HG03196 (cell line): ENCODE data around the gene ERMARD.
"Not testable (repeated sequence)": the region's sequence is repeated elsewhere in the genome, so short reads cannot be mapped to it uniquely, and the experiment has no call there.

Experiments used
- ATAC-seq: cut with Tn5 transposase; IDR thresholded peaks from one replicate; pipeline ENCODE4 v1.9.1; 2021; ENCODE audit not compliant: unreplicated experiment

Gene ERMARD

DNA sequence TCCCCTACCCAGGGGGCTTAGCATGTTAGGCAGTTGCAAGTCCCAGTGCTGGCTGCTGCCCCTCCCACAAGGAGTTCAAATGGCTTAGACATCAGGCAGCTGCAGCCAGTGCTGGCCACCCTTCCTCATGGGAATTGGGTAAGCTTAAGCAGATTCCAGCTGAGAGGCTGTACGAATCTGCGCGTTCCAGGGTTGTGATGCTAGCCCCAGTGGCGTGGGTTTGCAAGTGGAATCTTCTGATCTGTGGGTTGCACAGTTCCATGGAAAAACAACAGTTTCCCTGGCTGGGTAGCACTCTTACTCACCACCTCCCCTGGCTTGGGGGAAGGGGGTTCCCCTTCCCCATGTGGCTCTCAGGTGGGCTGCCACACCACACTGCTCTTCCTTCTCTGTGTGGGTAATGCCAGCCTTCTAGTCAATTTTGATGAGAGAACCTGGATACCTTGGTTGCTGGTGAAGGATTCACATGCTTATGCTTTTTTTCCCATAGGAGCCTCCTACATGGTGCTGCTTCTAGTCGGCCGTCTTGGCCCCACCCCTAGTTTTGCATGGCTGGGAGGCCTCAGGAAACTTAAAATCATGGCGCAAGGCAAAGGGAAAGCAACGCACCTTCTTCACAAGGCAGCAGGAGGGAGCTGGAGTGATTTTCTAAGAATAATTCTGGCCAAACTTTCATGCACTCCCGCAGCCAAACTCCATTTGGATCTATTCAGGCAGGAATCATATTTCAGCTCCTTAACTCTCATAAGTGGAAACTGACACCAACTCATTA is 13.0 kb upstream of the ERMARD start:
- no peak for ATAC-seq

DNA sequence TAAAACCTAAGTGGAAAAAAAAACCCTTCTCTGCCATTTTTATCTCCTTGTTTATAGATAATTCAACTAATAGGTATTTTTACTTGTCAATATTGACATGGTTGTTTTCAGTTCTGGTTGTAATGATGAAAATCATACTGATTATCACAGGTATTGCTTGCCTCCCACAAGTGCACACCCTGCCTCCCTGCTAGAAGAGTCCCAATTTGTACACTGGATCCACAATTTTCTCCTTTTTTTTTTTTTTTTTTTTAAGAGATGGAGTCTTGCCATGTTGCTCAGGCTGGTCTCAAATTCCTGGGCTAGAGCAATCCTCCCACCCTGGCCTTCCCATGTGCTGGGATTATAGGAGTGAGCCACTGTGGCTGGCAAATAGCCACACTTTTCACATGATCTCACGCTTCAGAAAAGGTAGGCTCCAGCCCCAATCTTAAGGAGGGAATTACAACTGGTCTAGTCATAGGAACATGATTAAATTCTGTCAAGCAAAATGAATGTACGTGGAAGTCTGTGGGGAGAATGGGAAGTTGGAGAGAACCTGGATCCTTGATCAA is 12.4 kb upstream of the ERMARD start:
- ATAC-seq, result no peak

DNA sequence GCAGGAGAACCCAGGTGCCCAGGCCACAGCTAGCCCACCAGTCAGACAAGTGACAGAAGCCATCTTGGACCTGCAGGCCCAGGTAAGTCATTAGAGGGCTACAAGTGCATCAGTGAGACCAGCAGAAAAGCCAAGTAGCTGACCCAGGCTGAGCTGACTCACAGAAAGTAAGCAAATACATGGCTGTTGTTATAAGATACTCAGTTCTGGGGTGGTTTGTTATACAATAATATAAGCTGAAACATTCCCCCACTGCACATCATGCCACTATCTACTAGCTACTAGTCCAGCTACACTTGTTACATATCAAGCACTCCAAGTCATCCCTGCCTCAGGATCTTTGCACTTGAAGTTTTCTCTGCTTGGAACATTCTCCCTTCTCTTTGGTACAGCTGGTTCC is 10.1 kb upstream of the ERMARD start:
- no peak for ATAC-seq

DNA sequence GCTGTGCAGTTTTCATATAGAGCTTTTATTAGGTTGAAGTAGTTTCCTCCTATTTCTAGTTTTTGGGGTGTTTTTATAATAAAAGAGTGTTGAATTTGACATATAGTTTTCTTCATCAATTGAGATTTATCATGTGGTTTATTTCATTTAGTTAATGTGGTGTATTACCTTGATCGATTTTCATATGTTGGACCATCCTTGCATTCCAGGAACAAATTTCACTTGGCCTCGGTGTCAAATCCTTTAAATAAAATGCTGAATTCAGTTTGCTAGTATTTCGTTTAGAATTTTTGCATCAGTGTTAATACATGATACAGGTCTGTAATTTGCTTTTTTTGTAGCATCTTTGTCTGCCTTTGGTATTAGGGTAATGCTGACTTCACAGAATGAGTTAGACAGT is 6.0 kb upstream of the ERMARD start:
- ATAC-seq, result no peak

DNA sequence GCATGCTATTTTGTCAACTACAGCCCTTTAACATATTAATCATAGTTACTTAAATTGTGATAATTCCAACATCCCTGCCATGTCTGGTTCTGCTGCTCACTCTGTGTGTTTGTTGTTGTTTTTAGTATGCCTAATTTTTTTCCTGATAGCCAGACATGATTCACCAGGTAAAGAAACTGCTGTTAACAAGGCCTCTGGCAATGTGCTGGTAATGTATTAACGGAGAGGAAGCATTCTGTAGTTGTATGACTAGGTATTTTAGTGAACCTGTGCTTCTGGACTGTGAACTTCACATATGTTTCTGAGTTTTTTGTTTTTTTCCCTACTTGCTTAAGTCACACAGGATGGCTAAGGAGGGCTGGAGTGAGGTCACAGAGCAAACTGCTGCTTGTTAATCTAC is 4.9 kb upstream of the ERMARD start:
- ATAC-seq, result no peak

DNA sequence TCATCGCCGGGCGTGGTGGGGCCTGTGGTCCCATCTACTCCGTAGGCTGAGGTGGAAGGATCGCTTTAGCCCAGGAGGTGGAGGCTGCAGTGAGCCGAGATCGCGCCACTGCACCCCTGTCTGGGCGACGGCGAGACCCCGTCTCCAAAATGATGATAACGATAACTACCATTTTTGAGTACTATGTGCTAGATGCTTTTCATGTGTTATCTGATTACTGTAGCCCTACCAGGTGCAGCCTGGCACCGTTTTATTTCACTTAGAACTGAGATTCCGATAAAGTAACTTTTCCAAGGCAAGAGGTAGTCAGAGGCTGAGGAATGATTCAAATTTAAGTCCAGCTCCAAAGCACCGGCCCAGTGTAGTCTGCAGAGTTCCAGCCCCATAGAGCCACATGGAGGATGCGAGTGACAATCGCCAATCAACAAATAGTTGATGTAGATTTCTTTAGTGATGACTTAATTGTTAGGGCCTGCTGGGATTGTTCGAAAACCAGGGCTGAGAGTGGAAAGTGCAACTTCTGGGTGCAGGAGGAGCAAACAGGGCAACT is 727 bp downstream of the ERMARD start:
- no peak for ATAC-seq

DNA sequence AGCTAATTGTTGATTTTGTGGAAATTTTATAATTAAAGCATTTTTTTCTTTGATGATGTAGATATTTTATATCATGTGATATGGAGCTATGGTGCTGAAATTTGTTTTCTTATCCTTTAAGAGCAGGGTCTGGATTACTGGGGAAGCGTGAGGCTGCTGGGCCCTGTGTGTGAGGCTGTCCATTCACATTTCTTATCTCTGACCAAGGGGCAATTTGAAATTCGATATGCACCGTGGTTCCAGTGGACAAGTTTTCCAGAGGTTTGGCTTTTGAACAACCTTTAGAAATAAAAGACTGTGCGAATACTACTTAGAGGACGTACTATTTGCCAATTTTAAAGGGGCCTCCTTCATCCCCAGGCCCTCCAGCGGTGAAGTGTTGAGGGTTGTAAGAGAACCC is 3.7 kb downstream of the ERMARD start:
- ATAC-seq, result no peak

DNA sequence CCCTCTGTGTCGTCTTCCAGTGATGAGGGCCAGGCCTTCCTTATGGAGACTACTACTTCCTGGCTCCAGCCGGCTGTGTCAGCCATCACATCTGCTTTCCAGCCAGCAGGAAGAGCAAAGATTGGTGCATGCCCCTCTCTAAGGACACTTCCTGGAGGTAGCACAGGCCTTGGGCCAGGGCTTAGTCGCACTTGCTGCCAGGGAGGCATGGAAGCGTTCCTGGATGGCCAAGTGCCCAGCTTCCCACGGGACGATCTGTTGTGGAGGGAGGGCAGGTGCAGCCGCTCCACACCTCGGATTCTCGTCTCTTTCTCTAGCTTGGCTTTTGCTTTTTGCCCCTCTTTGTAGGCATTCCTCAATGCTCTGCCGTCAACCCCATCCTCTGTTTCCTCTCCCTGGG is 11.9 kb downstream of the ERMARD start:
- no peak for ATAC-seq

DNA sequence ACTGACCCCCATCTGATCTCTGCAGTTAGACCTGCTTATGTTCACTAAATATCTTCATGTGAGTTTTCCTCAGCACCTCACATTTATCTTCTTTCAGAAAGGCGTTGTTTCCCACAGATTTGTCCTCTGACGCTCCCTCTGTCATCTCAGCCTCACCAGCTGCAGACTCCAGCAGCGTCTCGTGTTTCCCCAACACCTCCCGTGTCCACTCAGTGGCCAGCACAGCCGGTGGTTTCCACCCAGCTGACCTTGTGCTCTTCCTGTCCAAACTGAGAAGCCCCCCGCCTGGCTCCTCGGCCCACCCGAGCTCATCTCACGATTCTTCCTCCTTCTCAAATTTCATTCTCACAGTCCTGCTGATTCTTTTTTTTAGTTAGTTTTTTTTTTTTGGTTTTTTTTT is 12.5 kb downstream of the ERMARD start:
- no peak for ATAC-seq

DNA sequence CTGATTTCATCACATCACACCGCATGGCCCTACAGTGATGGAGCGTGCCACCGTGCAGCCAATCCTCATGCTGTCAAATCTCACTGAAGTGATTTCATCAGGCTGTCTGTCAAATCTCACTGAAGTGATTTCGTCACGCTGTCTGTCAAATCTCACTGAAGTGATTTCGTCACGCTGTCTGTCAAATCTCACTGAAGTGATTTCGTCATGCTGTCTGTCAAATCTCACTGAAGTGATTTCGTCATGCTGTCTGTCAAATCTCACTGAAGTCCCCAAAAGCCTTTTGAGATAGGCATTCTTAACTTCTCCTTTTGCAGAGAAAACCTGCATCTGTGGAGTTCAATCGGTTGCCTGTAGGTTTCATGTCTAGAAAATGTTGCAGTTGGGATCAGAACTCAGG is 14.4 kb downstream of the ERMARD start:
- not testable (repeated sequence) for ATAC-seq

DNA sequence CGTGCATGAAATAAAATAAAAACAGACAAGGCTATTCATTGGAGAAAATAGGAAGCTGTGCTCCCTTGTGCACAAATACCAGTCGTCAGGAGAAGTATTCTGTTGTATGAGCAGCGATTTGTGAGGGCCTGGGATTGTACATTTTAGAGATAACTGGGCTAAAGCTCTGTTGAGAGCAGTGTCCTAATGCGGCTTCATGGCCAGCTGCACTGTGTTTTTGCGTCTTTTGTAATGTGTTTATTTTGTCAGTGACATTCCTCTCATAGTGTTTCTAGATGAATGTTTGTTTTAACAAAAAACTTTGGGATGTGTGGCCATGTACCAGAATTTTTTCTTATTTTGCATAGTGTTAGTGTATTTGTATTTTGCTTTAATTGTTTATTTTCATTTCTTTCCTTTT is 14.8 kb downstream of the ERMARD start:
- ATAC-seq, result no peak

DNA sequence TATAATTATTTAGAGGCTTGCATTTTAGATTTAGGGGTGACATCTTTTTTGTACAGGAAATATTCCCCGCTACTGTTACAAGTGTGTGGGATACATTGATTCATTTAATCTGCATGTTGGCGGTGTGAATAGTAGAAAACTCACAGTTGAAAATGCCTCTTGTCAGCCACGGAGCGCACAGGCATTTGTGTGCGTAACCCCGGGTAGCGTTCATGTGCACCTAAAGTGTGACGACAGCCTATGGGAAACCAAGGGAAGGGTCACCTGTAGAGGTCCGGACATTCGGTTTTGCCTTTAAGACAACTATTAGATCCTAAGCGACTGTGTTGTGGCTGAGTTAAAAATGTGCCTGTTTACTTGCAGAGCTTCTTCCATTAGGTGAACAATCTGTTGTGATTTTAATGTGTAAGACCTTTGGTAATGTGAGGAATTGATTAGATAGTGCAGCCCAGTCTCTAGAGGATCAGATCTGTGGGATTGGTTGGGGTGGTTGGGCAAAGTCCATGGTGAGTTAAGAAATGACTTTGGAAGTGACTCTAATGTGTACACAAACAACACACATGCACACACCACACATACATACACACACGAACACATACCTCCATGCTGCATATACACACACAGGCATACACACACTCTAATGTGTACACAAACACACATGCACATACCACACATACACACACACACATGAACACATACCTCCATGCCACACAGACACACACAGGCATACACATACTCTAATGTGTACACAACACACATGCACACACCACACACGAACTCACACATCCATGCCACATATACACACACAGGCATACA is 15.7 kb downstream of the ERMARD start:
- ATAC-seq, result no peak

DNA sequence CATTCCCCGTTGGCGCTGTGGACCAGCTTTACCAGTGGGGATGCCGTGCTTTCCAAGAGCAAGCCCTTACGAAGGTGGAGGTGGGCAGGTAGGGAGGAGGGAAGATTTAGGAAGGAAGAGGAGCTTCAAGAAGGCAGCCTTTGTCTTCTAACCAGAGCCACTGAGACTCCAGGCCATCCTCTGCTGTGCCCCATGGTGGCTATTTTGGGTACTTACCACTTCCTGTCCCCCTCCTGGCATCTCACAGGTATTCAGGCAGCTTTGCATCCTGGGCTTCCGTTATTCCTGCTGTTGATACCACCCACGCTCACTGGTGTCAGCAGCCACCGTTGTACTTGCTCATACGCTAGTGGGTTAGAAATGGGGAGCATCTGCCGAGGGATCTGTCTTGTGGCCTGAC is 22.9 kb downstream of the ERMARD start:
- ATAC-seq, result no peak

DNA sequence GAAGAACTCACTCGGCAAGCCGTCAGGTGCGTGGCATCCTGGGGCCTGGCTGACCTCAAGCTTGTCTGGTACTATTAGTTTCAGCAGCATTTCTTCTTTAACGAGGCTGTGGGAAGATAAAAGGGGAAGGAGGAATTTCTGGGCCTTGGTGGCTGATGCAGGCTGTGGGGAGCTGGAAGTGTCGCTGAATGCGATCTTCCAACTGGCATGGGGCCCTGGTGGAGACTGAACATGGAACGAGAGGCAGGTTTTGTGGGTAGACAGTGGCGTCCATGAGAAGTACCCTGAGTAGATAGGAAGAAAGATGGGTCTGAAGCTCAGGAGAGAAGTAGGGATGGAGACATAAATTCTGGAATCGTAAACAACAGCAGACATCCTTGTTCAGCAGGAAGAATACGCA is 23.9 kb downstream of the ERMARD start:
- no peak for ATAC-seq

DNA sequence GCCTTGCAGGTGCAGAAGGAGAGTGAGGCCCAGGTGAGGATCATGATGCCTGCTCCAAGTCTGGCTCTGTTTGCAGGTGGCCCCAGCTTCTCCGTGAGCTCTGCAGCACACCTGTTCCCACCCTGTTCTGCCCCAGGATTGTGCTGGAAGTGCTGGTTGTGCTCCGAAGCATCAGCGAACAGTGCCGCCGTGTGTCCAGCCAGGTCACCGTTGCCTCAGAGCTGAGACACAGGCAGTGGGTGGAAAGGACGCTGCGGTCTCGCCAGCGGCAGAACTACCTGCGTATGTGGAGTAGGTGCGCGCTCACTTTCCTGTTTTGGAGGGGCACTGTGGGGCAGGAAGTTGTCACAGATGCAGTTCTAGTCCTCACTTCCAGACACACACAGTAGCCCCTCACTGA is 25.0 kb downstream of the ERMARD start:
- ATAC-seq, result no peak

DNA sequence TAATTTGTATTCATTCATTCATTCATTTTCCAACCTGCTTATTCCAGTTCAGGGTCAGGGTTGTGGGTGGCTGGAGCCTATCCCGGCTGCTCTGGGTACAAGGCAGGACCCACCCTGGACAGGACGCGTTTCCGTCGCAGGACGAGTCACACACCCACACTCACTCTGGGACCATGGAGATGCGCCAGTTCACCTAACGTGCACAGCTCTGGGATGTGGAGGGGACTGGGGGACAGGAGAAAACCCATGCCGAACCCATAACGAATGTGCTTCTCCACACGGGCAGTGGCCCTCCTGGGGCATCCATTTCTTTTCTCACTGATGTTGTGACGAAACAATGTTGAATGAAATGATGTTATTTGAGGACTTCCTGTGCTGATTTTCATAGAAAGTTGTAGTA is 26.5 kb downstream of the ERMARD start:
- ATAC-seq, result no peak

DNA sequence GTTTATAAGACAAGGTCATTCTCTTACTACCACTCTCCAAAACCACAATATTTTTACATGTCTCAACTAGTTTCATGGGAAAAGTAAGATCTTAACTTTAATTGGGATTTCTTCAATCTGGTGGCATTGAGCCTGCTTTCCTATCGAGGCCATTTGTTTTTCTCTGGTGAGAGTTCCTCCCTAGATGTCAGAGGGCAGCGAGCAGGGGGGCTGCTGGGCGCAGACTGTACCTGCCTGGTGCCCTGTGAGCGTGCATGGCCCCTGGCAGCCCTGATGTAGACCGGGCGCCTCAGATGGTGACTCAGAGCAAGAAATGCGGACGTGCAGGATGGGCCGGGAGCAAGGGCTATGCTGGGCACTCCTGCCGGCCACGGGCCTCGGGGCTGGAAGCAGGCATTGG is 27.2 kb downstream of the ERMARD start:
- ATAC-seq, result no peak

DNA sequence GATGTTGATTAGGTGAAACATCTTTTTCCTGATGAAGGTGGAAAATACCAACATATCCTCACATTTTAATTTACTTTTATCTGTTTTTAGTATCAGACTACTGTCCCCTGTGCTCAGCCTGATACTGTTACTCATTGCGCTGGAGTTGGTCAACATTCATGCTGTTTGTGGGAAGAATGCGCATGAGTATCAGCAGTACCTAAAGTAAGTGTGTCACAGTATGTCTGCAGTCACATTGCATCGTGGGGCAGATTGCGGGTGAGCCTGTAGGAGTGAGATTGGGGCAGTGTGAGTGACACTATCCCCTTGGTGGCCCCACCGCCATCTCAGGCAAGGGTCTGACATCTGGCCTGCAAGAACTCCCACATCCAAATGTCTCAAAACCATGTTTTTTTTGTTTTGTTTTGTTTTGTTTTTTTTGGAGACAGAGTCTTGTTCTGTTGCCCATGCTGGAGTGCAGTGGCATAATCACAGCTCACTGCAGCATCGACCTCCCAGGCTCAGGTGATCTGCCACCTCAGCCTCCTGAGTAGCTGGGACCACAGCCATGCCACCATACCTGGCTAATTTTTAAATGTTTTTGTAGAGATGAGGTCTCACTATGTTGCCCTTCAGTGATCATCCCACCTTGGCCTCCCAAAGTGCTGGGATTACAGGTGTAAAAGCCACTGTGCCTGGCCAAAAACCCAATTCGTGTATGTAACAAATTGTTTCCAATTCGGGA is 27.8 kb downstream of the ERMARD start:
- ATAC-seq, result no peak

DNA sequence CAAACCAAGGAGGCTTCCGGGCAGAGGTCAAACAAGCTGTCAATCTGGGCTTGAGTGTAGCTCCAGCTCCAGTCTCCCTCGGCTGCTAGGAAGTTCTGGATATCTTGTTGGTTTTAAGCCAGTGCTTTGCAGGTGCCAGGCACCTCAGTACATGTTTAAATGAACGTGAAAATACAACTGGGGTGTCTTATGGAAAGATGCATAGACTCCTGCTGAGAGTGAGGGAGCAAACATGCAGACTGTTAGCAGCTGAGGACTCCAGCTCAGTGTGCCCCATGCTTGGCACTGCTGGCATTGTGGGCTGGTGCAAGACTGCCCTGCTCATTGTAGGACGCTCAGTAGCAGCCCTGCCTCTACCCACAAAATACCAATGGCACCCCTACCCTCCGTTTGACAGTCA is 28.5 kb downstream of the ERMARD start:
- no peak for ATAC-seq

DNA sequence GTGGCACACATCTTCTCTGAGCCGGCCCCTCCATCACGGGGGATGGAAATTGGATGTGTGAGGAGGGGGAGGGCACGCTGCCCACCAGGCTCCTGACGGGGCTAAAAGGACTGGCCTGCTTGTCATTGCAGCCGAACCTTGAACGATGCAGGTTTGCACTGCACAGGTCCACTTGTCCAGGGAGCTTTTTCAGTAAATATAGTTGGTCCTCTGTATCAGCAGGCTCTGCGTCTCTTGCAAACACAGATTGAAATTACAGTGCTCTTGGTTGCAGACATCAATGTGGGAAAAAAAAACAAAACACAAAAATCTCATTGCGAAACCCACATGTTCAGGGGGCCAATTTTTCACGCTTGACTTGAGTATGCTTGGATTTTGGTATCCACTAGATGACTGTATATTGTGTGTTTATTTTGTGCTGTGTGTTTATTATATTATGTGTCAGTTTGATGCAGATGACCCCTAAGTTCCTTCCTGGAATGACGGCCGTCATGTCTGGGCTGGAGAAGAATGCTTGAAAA is 29.2 kb downstream of the ERMARD start:
- no peak for ATAC-seq

DNA sequence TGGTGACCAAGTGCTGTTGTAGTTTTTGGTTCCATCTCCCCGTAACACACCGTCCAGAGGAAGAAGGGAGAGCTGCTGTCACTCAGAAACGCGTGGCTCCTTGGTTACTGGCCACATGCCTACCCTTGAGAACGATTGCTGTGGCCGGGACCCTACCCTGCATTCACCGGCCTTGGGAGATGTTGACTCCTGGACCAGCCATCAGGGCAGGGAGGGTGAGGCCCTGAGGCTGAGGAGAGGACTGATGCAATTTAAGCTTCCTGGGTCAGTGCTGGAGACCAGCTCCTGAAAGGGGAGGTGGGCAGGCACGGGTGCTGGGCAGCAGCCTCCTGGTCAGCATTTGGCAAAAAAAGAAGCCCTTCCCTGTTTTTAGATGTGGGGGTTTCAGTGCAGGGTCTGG is 31.5 kb downstream of the ERMARD start:
- ATAC-seq, result no peak
